Neural cell (in vitro differentiated cells): ENCODE results near the gene ENO3. TPM values are rescaled to one million over a fixed set of nuclear protein-coding genes. Genes with fewer than 3 reads are reported as not detected.
A peak's percentile ranks its signal among the peaks of the same experiment; 100 is the strongest.

ENCODE experiments used
- H2AFZ ChIP-seq: fragments of 200-600, 300-800 bp; sonication (generic), shearing (Covaris generic); 2 replicates; pipeline ENCODE4 v1.6.0; 2014; ENCODE audit warnings: low read depth, mild to moderate bottlenecking, antibody characterized with exemption, low read length, moderate library complexity
- H3F3A ChIP-seq: fragments of 200-600 bp; shearing (Covaris generic); 2 replicates; pipeline ENCODE4 v1.6.1; 2016; ENCODE audit warnings: mild to moderate bottlenecking, moderate library complexity, mixed read lengths, antibody characterized with exemption, low read length; ENCODE audit not compliant: insufficient read depth, poor library complexity, severe bottlenecking
- H3K27ac ChIP-seq: fragments of 200-600, 300-800 bp; sonication (generic), shearing (Covaris generic); 2 replicates; pipeline ENCODE4 v1.5.1; 2014; ENCODE audit warnings: mild to moderate bottlenecking, low read length, moderate library complexity
- H3K27me3 ChIP-seq: fragments of 300-800, 200-600 bp; sonication (generic), shearing (Covaris generic); 2 replicates; pipeline ENCODE4 v1.6.0; 2014; ENCODE audit warnings: mild to moderate bottlenecking, low read depth, low read length, moderate library complexity; ENCODE audit not compliant: insufficient read depth
- H3K36me3 ChIP-seq: fragments of 300-800, 200-600 bp; sonication (generic), shearing (Covaris generic); 2 replicates; pipeline ENCODE4 v1.5.1; 2014; ENCODE audit warnings: mild to moderate bottlenecking, antibody characterized with exemption, low read length, moderate library complexity; ENCODE audit not compliant: insufficient read depth
- H3K4me2 ChIP-seq: fragments of 300-800, 200-600 bp; sonication (generic), shearing (Covaris generic); 2 replicates; pipeline ENCODE4 v1.6.0; 2014; ENCODE audit warnings: mild to moderate bottlenecking, low read length
- H3K4me3 ChIP-seq: fragments of 300-800, 200-600 bp; sonication (generic), shearing (Covaris generic); 2 replicates; pipeline ENCODE4 v1.5.1; 2014; ENCODE audit warnings: mild to moderate bottlenecking, low read length, moderate library complexity
- H3K79me2 ChIP-seq: fragments of 200-600 bp; shearing (Covaris generic); replicated peaks from 2 replicates; pipeline ENCODE4 v1.6.0; 2014; ENCODE audit warnings: mild to moderate bottlenecking, low read length, moderate library complexity; ENCODE audit not compliant: insufficient read depth
- H3K9ac ChIP-seq: fragments of 300-800, 200-600 bp; sonication (generic), shearing (Covaris generic); 2 replicates; pipeline ENCODE4 v1.6.1; 2016; ENCODE audit warnings: mild to moderate bottlenecking, low read length, mixed read lengths
- H3K9me2 ChIP-seq: fragments of 200-600 bp; shearing (Covaris generic); 2 replicates; pipeline ENCODE4 v1.6.1; 2016; ENCODE audit warnings: mild to moderate bottlenecking, low read length, mixed read lengths; ENCODE audit not compliant: insufficient read depth
- H3K9me3 ChIP-seq: fragments of 200-600, 300-800 bp; sonication (generic), shearing (Covaris generic); 2 replicates; pipeline ENCODE4 v1.6.1; 2016; ENCODE audit warnings: mild to moderate bottlenecking, mixed run types, low read length, moderate library complexity, mixed read lengths
- H4K20me1 ChIP-seq: fragments of 200-600 bp; shearing (Covaris generic); 2 replicates; pipeline ENCODE4 v1.6.1; 2016; ENCODE audit warnings: mild to moderate bottlenecking, mixed run types; ENCODE audit not compliant: insufficient read depth
- EP300 ChIP-seq: fragments of 450-650 bp; conservative IDR thresholded peaks from 2 replicates; pipeline ENCODE4 v1.6.1; 2014; ENCODE audit warnings: antibody characterized with exemption, mild to moderate bottlenecking, moderate library complexity; ENCODE audit not compliant: poor library complexity, severe bottlenecking
- EZH2 ChIP-seq: fragments of 200-600, 300-800 bp; shearing (Covaris generic), sonication (generic); IDR thresholded peaks from 2 replicates; pipeline ENCODE4 v1.6.1; 2014; ENCODE audit warnings: antibody characterized with exemption, low read length, borderline replicate concordance, mild to moderate bottlenecking; ENCODE audit not compliant: insufficient read depth, poor library complexity, severe bottlenecking
- MXI1 ChIP-seq: fragments of 450-650 bp; conservative IDR thresholded peaks from 2 replicates; pipeline ENCODE4 v1.6.1; 2014; ENCODE audit warnings: antibody characterized with exemption, mild to moderate bottlenecking; ENCODE audit not compliant: poor library complexity, severe bottlenecking
- POLR2AphosphoS5 ChIP-seq: IDR thresholded peaks from 2 replicates; pipeline ENCODE4 v1.6.1; 2012
- RAD21 ChIP-seq: fragments of 450-650 bp; conservative IDR thresholded peaks from 2 replicates; pipeline ENCODE4 v1.6.1; 2014; ENCODE audit warnings: antibody characterized with exemption, mild to moderate bottlenecking, moderate library complexity
- REST ChIP-seq: IDR thresholded peaks from 2 replicates; pipeline ENCODE4 v1.6.1; 2012; ENCODE audit warnings: borderline replicate concordance
- SMC3 ChIP-seq: fragments of 450-650 bp; conservative IDR thresholded peaks from 2 replicates; pipeline ENCODE4 v1.6.1; 2014; ENCODE audit warnings: antibody characterized with exemption, mild to moderate bottlenecking, moderate library complexity; ENCODE audit not compliant: poor library complexity
- polyA plus RNA-seq: library from polyadenylated mRNA; depleted of rRNA; stranded (reverse); fragments of >200 nt; gene quantifications from 2 replicates; pipeline ENCODE4 v1.2.3, GENCODE V29; 2014
- TF ChIP-seq, protein P1 (sequence below): fragments of 450-650 bp; IDR thresholded peaks from 2 replicates; pipeline ENCODE4 v1.5.1; 2014; ENCODE audit warnings: antibody characterized with exemption, mild to moderate bottlenecking, moderate library complexity; ENCODE audit not compliant: poor library complexity, severe bottlenecking

Gene ENO3
- polyA plus RNA-seq, 1 donor from 2014 or later, result 2.3 TPM

DNA sequence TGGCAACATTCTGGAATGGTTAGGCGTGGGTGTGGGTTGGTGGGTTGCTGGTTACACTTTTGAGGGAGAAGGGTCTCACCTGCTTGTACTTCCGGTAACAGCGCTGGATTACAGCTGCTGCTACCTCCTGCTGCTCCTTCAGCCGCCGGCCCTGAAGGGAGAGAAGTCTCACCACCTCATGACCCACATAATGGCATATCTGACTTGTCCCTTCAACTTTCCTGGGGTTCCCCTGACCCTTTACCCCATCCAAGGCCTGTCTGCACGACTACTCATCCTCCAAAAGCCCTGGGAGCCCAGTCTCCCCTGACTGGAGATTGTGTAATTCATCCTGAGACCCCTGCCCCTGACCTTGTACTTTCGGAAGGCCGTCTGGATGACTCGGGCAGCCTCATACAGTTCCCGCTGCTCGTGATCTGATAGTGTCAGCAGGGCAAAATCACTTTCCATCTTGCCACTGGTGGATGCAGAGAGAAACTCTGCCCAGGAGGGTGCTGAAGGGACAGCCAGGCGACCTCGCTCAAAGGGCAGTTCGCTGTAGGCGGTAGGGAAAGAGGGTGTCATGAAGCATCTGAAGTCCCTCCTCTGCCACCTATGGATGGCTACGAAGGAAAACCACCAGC, 18.7 kb downstream of the ENO3 start:
- H3K4me3 ChIP-seq, result peak overlapping the region; percentile 71
- H3K4me2 ChIP-seq, result no peak overlapping the region
- no peaks in the 10 kb centered on the region for H3K36me3 ChIP-seq
- H2AFZ ChIP-seq, result no peak overlapping the region
- no peaks in the 10 kb centered on the region for H3K27me3 ChIP-seq
- no peaks in the 10 kb centered on the region for H3K9me3 ChIP-seq
- H3K9ac ChIP-seq, result peak overlapping the region; percentile 89
- H3K9me2 ChIP-seq, result no peaks in the 10 kb centered on the region
- H4K20me1 ChIP-seq, result no peaks in the 10 kb centered on the region
- no peaks in the 10 kb centered on the region for H3K79me2 ChIP-seq
- peaks cover 9% of the 10 kb centered on the region for H3F3A ChIP-seq
- TF ChIP-seq POLR2AphosphoS5 (no peak), RAD21 (no peak), EZH2 (no peak), SMC3 (no peak), REST (no peak)
- TF ChIP-seq, protein P1, sequence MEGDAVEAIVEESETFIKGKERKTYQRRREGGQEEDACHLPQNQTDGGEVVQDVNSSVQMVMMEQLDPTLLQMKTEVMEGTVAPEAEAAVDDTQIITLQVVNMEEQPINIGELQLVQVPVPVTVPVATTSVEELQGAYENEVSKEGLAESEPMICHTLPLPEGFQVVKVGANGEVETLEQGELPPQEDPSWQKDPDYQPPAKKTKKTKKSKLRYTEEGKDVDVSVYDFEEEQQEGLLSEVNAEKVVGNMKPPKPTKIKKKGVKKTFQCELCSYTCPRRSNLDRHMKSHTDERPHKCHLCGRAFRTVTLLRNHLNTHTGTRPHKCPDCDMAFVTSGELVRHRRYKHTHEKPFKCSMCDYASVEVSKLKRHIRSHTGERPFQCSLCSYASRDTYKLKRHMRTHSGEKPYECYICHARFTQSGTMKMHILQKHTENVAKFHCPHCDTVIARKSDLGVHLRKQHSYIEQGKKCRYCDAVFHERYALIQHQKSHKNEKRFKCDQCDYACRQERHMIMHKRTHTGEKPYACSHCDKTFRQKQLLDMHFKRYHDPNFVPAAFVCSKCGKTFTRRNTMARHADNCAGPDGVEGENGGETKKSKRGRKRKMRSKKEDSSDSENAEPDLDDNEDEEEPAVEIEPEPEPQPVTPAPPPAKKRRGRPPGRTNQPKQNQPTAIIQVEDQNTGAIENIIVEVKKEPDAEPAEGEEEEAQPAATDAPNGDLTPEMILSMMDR, result no peak
- H3K27ac ChIP-seq, result peak overlapping the region; percentile 97

DNA sequence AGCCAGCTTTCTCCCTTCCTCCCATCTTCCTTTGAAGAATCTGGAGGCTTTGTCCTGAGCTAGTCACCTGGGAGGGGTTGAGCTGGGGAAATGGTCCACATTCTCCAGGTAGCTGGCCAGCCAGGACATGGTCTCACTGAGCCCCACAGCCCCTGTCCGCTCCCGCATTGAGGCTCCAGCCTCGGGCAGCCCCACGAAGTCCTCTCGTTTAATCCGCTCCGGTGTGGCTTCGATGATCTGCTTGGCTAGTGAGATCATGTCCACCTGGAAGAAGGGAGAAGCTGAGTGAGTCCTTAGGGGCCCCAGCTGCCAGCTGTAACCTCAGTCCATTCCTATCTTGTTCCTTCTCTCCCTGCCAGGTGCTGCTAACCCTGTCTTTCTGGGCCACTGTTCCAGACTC, 19.4 kb downstream of the ENO3 start:
- no peaks in the 10 kb centered on the region for H3K79me2 ChIP-seq
- H3K27me3 ChIP-seq, result no peaks in the 10 kb centered on the region
- H3F3A ChIP-seq, result peaks cover 9% of the 10 kb centered on the region
- H3K4me2 ChIP-seq, result no peak overlapping the region
- H2AFZ ChIP-seq, result no peak overlapping the region
- no peaks in the 10 kb centered on the region for H4K20me1 ChIP-seq
- H3K9me2 ChIP-seq, result no peaks in the 10 kb centered on the region
- no peak for TF ChIP-seq SMC3
- no peak for TF ChIP-seq MXI1
- no peak for TF ChIP-seq POLR2AphosphoS5
- TF ChIP-seq EP300, result no peak
- TF ChIP-seq REST, result no peak
- TF ChIP-seq, protein P1, result no peak
- no peaks in the 10 kb centered on the region for H3K36me3 ChIP-seq
- H3K9me3 ChIP-seq, result no peaks in the 10 kb centered on the region
- H3K9ac ChIP-seq, result no peak overlapping the region
- H3K27ac ChIP-seq, result no peak overlapping the region
- no peak overlapping the region for H3K4me3 ChIP-seq
